ENCODE results near the gene SYVN1. TPM values are rescaled to one million over a fixed set of nuclear protein-coding genes. Genes with fewer than 3 reads are reported as not detected.

Gene SYVN1
- 68.1 TPM for total RNA-seq
- long read RNA-seq, partial matches to known transcripts: 14 of 28 reads
- long read RNA-seq, other reads (novel, unspliced or antisense): 14 of 28 reads

DNA sequence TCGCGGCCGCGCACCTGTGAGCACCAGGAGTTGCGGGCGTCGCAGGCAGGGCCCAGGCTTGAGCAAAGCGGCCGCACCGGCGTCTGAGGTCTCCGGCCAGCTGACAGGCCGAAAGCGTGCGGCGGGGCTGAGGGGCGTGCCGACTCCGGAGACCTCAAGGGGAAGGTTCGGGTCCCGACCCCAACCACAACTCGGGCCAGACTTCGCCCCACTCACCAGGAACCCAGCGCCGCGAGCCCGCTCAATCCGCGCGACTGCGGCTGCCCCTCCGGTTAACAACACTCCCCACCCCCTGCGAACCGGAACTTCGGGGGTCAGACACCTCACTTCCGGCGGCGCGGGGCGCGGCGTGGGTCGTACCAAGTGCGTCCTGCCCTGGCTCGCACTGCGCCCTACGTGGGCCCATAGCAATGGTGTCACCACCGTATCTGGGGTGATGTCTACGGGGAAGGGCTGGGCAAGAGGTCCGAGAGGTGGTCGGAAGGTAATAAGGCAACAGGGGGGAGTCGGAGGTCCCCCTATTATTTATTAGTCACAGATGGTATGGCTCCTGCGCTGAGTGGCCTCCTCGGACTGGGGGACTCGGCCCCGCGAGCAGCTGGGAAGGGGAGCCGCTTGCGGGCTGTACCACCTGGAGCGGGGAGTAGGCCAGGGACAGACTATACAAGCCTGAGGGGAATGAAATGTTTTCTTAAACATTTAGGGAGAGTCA, at the start of gene SYVN1:
TSS of gene SYVN1 (minus strand) at position 280 of the 712 bp plus-strand sequence. CDS start 918 bp downstream, outside the sequence.
- peak; percentile 93 for DNase-seq
- no peak for TF ChIP-seq CTCF (IDR thresholded peaks at IDR 0.05)
- peaks cover 29% of the 10 kb centered on the region for H3K4me1 ChIP-seq

DNA sequence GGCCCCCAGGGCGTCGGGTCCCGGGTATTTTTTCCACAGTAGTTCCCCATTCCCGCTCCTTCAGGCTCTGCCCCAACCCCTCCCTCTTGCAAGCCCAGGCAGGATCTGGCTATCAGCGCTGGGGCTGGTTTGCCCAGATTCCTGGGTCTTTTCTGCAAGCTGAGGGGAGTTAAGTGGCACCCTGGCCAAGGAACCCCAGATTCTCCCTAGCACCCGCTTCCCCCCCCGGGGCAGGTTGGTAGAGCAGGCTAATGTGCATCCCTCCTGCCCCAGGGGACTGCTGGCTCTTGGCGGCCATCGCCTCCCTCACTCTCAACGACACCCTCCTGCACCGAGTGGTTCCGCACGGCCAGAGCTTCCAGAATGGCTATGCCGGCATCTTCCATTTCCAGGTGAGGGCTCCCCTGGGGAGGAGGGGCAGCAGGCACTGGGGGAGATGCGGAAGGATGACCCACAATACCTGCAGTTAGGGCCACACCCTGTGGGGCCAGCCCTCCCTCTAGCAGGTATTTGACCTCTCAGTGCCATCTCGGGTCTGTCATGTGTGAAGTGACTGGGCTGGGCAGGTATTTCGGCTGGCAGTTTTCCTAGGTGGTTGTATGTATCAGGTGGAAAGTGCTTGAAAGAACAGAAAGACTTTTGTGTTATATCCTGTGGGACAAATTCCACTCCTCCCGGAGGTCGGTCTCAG, 49.0 kb upstream of the SYVN1 start:
- Histone ChIP-seq H3K4me3 (peak overlapping the region; percentile 98), H3K9me3 (no peaks in the 10 kb centered on the region), H3K36me3 (peaks cover 44% of the 10 kb centered on the region), H3K27me3 (ENCODE audit: low read depth) (no peaks in the 10 kb centered on the region), H3K4me1 (peaks cover 32% of the 10 kb centered on the region), H3K27ac (peak overlapping the region; percentile 95)
- DNase-seq (peak; percentile 63), ATAC-seq (peak in 1 of 2 donors; percentile 8)
- intact Hi-C loops (cut with DNase I): no loop called here
- no peak for TF ChIP-seq CTCF (IDR thresholded peaks at IDR 0.05)

More for the DNA sequence above, at the start of gene SYVN1:
- H3K27ac ChIP-seq: peak within 1 kb of the TSS; percentile 99
- no peaks in the 10 kb centered on the region for H3K27me3 ChIP-seq (ENCODE audit: low read depth)
- intact Hi-C loops (cut with DNase I): no loop called here
- ATAC-seq: peak; percentile 93 to 94
- H3K9me3 ChIP-seq: no peaks in the 10 kb centered on the region
- H3K4me3 ChIP-seq: peak within 1 kb of the TSS; percentile 98
- H3K36me3 ChIP-seq: peaks cover 37% of the 10 kb centered on the region

- no peak for TF ChIP-seq CTCF (IDR thresholded peaks at IDR 0.05)
- intact Hi-C loops (cut with DNase I): no loop called here
- DNase-seq: peak; percentile 66
- H3K27ac ChIP-seq: peak overlapping the region; percentile 95
- no peaks in the 10 kb centered on the region for H3K27me3 ChIP-seq (ENCODE audit: low read depth)
- H3K4me1 ChIP-seq: peaks cover 32% of the 10 kb centered on the region
- ATAC-seq: peak; percentile 54 to 71
- peaks cover 35% of the 10 kb centered on the region for H3K36me3 ChIP-seq
- peak overlapping the region; percentile 98 for H3K4me3 ChIP-seq
- H3K9me3 ChIP-seq: no peaks in the 10 kb centered on the region
These were observed 48.2 kb upstream of the SYVN1 start for GRCh38 chr11:65182258-65183170.

DNA sequence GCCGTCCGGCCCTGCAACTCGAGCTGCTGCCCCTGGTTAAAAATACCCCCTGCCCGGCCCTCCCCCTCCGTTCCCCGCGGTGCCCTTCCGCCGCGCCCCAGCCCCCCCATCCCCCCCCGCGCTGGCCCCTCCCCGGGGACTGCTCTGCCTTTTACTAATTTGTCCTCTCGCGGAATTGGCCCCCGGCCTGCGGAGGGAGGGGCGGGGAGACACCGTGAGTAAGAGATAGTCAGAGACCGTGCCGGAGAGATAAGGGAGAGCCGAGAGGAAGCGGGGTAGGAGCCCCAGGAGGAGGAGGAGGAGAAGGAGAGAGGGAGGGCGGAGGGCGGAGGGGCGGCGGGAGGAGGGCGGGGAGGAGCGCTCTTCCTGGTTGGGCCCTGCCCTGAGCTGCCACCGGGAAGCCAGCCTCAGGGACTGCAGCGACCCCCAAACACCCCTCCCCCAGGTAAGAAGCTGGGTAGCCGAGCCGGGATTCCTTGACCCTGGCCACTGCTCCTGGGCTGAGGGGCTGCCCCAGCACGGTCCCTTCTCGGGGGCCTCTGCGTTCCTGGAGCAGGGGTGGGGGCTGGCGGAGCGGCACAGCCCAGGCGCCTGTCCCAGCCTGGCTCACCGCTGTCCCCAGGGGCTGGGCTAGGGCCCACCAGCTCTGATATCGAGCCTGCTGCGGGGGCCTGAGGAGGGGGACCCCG, 47.4 kb upstream of the SYVN1 start, which contains the start of gene CAPN1:
TSS of gene CAPN1 (plus strand) at position 360 of the 689 bp plus-strand sequence. CDS start 774 bp downstream, outside the sequence.
- Histone ChIP-seq H3K36me3 (peaks cover 27% of the 10 kb centered on the region), H3K9me3 (no peaks in the 10 kb centered on the region), H3K4me3 (peak within 1 kb of the TSS; percentile 98), H3K4me1 (peaks cover 32% of the 10 kb centered on the region), H3K27ac (peak within 1 kb of the TSS; percentile 95), H3K27me3 (ENCODE audit: low read depth) (no peaks in the 10 kb centered on the region)
- peak; percentile 83 for DNase-seq
- no peak for TF ChIP-seq CTCF (IDR thresholded peaks at IDR 0.05)
- intact Hi-C loops (cut with DNase I): no loop called here
- peak; percentile 83 to 86 for ATAC-seq
